A673 (cell line): ENCODE measurements around the gene ZNF81. TPM values are rescaled to one million over a fixed set of nuclear protein-coding genes. Genes with fewer than 3 reads are reported as not detected.

Experiments
- BruUV-seq: library from RNA; stranded (reverse); fragments of 400-500 nt; replicated peaks from 2 replicates; lab custom pipeline; 2021; lab: Mats Ljungman, UMichigan
- CTCF ChIA-PET: fragments of 300-600 bp; sonication (Branson Sonifier 250); formaldehyde crosslinking; loops from one replicate; lab custom pipeline; 2022; ENCODE audit warnings: antibody characterized with exemption; lab: Charles Lee
- POLR2A ChIA-PET: fragments of 300-600 bp; sonication (Branson Sonifier 250); formaldehyde crosslinking; loops from one replicate; lab custom pipeline; 2022; ENCODE audit warnings: antibody characterized with exemption; ENCODE audit not compliant: low non-redundant PET; lab: Charles Lee
- DNase-seq: peaks from one replicate; pipeline ENCODE4 v3.0.0-alpha.2; 2015; ENCODE audit warnings: low spot score
- H3K27ac ChIP-seq: fragments of 200-600 bp; sonication (generic); 2 replicates; pipeline ENCODE4 v1.5.1; 2016; ENCODE audit warnings: mixed run types, low read depth, mild to moderate bottlenecking, mixed read lengths, antibody characterized with exemption, low read length; ENCODE audit not compliant: poor library complexity, severe bottlenecking
- H3K27me3 ChIP-seq: fragments of 200-600 bp; sonication (generic); replicated peaks from 2 replicates; pipeline ENCODE4 v1.6.1; 2017; ENCODE audit warnings: mixed run types, low read depth, mild to moderate bottlenecking, mixed read lengths, antibody characterized with exemption, low read length; ENCODE audit not compliant: insufficient read depth, poor library complexity
- H3K36me3 ChIP-seq: fragments of 200-600 bp; sonication (generic); 2 replicates; pipeline ENCODE4 v1.6.1; 2016; ENCODE audit warnings: mixed run types, mild to moderate bottlenecking, mixed read lengths, antibody characterized with exemption, low read length; ENCODE audit not compliant: insufficient read depth, poor library complexity, severe bottlenecking
- H3K4me1 ChIP-seq: fragments of 200-600 bp; sonication (generic); 2 replicates; pipeline ENCODE4 v1.6.1; 2017; ENCODE audit warnings: mixed run types, mild to moderate bottlenecking, mixed read lengths, antibody characterized with exemption, low read length; ENCODE audit not compliant: insufficient read depth, poor library complexity, severe bottlenecking
- H3K4me3 ChIP-seq: fragments of 200-600 bp; sonication (generic); 2 replicates; pipeline ENCODE4 v1.5.1; 2016; ENCODE audit warnings: low read depth, mixed run types, mild to moderate bottlenecking, mixed read lengths, low read length; ENCODE audit not compliant: poor library complexity, severe bottlenecking
- H3K9me3 ChIP-seq: fragments of 200-600 bp; sonication (generic); 2 replicates; pipeline ENCODE4 v1.6.1; 2016; ENCODE audit warnings: mixed run types, low read depth, mild to moderate bottlenecking, mixed read lengths, antibody characterized with exemption, low read length; ENCODE audit not compliant: poor library complexity, severe bottlenecking
- EZH2 ChIP-seq: fragments of 200-600 bp; sonication (generic); IDR thresholded peaks from 2 replicates; pipeline ENCODE4 v1.6.1; 2017; ENCODE audit warnings: borderline replicate concordance, low read depth, mild to moderate bottlenecking, mixed read lengths, antibody characterized with exemption, low read length; ENCODE audit not compliant: poor library complexity, severe bottlenecking
- intact Hi-C: fragments of 100-400 bp; cut with micrococcal nuclease; formaldehyde crosslinking; loops from one replicate; pipeline ENCODE4 v1.10.0; 2022; ENCODE audit not compliant: unreplicated experiment
- total RNA-seq: library from RNA; stranded (reverse); gene quantifications from 2 replicates; pipeline ENCODE4 v1.2.3, GENCODE V29; 2021
- TF ChIP-seq, protein P1 (sequence below): fragments of 300-800, 200-600 bp; sonication (generic); conservative IDR thresholded peaks from 2 replicates; pipeline ENCODE4 v1.5.1; 2017; ENCODE audit warnings: low read depth, mild to moderate bottlenecking, antibody characterized with exemption, low read length, moderate library complexity, mixed read lengths

The ZNF81 gene
- total RNA-seq, 1 experiment from 2014 or later: 11.2 TPM

DNA sequence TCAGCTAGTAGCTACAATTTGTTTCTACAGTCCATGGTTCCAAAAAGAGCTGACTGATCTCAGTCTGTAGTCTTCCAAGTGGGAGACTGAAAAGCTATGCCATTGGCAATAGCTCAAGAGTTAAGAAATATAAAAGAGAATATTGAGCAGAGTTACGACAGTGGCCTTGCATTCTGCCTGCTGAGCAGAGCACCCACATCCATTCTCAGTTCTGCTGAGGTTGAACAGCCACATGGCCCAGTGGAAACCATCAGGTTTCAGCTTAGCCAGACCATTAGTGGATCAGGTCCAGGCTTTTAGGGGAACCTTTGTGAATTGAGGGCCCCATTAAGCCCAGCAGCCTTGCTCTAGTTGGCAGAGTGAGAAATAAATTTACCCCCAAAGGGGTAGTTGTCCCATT is 28.1 kb downstream of the ZNF81 start:
- Histone ChIP-seq H3K27ac (no peak overlapping the region), H3K4me1 (no peaks in the 10 kb centered on the region), H3K27me3 (no peaks in the 10 kb centered on the region), H3K9me3 (no peaks in the 10 kb centered on the region), H3K4me3 (no peak overlapping the region), H3K36me3 (no peaks in the 10 kb centered on the region)
- intact Hi-C loops: no loop called here
- BruUV-seq: no TSS peak
- no peak for TF ChIP-seq EZH2
- TF ChIP-seq, protein P1, sequence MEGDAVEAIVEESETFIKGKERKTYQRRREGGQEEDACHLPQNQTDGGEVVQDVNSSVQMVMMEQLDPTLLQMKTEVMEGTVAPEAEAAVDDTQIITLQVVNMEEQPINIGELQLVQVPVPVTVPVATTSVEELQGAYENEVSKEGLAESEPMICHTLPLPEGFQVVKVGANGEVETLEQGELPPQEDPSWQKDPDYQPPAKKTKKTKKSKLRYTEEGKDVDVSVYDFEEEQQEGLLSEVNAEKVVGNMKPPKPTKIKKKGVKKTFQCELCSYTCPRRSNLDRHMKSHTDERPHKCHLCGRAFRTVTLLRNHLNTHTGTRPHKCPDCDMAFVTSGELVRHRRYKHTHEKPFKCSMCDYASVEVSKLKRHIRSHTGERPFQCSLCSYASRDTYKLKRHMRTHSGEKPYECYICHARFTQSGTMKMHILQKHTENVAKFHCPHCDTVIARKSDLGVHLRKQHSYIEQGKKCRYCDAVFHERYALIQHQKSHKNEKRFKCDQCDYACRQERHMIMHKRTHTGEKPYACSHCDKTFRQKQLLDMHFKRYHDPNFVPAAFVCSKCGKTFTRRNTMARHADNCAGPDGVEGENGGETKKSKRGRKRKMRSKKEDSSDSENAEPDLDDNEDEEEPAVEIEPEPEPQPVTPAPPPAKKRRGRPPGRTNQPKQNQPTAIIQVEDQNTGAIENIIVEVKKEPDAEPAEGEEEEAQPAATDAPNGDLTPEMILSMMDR: no peak
- DNase-seq: no peak
- ChIA-PET POLR2A (no interaction called here), CTCF (no interaction called here)

GRCh38 chrX:47873123-47873522 is 36.4 kb downstream of the ZNF81 start:
- Histone ChIP-seq H3K4me3 (no peak overlapping the region), H3K36me3 (no peaks in the 10 kb centered on the region), H3K27me3 (no peaks in the 10 kb centered on the region), H3K4me1 (no peaks in the 10 kb centered on the region), H3K27ac (no peak overlapping the region), H3K9me3 (no peaks in the 10 kb centered on the region)
- intact Hi-C loops: no loop called here
- no TSS peak for BruUV-seq
- no peak for DNase-seq
- POLR2A ChIA-PET: no interaction called here
- CTCF ChIA-PET: no interaction called here
- TF ChIP-seq, protein P1: no peak
- TF ChIP-seq EZH2: no peak

GRCh38 chrX:47877327-47877726 is 40.6 kb downstream of the ZNF81 start:
- Histone ChIP-seq H3K4me3 (no peak overlapping the region), H3K4me1 (no peaks in the 10 kb centered on the region), H3K36me3 (no peaks in the 10 kb centered on the region), H3K27me3 (no peaks in the 10 kb centered on the region), H3K27ac (no peak overlapping the region), H3K9me3 (peaks cover 4% of the 10 kb centered on the region)
- ChIA-PET CTCF (no interaction called here), POLR2A (no interaction called here)
- DNase-seq: no peak
- intact Hi-C loops: no loop called here
- BruUV-seq: no TSS peak
- TF ChIP-seq, protein P1: no peak
- TF ChIP-seq EZH2: no peak
